ENCODE results near the gene AFG3L2.

Gene AFG3L2

GRCh38 chr18:12301263-12302005, 75.6 kb downstream of the AFG3L2 start:
- no peak overlapping the region for H3K4me3 ChIP-seq (replicated peaks; ENCODE audit: low read depth, low read length)
- no peak for DNase-seq (ENCODE audit: extremely low read depth, low read depth)
- no peak for TF ChIP-seq CTCF (IDR thresholded peaks at IDR 0.05; ENCODE audit: low read depth, low read length, missing control alignments)

GRCh38 chr18:12299862-12300261, 77.2 kb downstream of the AFG3L2 start:
- H3K4me3 ChIP-seq (replicated peaks; ENCODE audit: low read depth, low read length): no peak overlapping the region
- no peak for TF ChIP-seq CTCF (IDR thresholded peaks at IDR 0.05; ENCODE audit: low read depth, low read length, missing control alignments)

GRCh38 chr18:12296457-12296856, 80.6 kb downstream of the AFG3L2 start:
- DNase-seq (ENCODE audit: extremely low read depth, low read depth): no peak
- no peak for TF ChIP-seq CTCF (IDR thresholded peaks at IDR 0.05; ENCODE audit: low read depth, low read length, missing control alignments)

More at GRCh38 chr18:12299862-12300261, 77.2 kb downstream of the AFG3L2 start:
- no peak for DNase-seq (ENCODE audit: extremely low read depth, low read depth)

GRCh38 chr18:12296087-12296403, 81.0 kb downstream of the AFG3L2 start:
- no peak for TF ChIP-seq CTCF (IDR thresholded peaks at IDR 0.05; ENCODE audit: low read depth, low read length, missing control alignments)
- no peak for DNase-seq (ENCODE audit: extremely low read depth, low read depth)
- H3K4me3 ChIP-seq (replicated peaks; ENCODE audit: low read depth, low read length): no peak overlapping the region

More at GRCh38 chr18:12296457-12296856, 80.6 kb downstream of the AFG3L2 start:
- no peak overlapping the region for H3K4me3 ChIP-seq (replicated peaks; ENCODE audit: low read depth, low read length)

- no peak overlapping the region for H3K4me3 ChIP-seq (replicated peaks; ENCODE audit: low read depth, low read length)
- no peak for TF ChIP-seq CTCF (IDR thresholded peaks at IDR 0.05; ENCODE audit: low read depth, low read length, missing control alignments)
- no peak for DNase-seq (ENCODE audit: extremely low read depth, low read depth)
These were observed 81.5 kb downstream of the AFG3L2 start for GRCh38 chr18:12295389-12296086.

- DNase-seq (ENCODE audit: extremely low read depth, low read depth): no peak
- no peak for TF ChIP-seq CTCF (IDR thresholded peaks at IDR 0.05; ENCODE audit: low read depth, low read length, missing control alignments)
- no peak overlapping the region for H3K4me3 ChIP-seq (replicated peaks; ENCODE audit: low read depth, low read length)
These were observed 83.2 kb downstream of the AFG3L2 start for GRCh38 chr18:12293831-12294230.
